Measurements from ENCODE around the gene ADRA2C.

ADRA2C gene

DNA sequence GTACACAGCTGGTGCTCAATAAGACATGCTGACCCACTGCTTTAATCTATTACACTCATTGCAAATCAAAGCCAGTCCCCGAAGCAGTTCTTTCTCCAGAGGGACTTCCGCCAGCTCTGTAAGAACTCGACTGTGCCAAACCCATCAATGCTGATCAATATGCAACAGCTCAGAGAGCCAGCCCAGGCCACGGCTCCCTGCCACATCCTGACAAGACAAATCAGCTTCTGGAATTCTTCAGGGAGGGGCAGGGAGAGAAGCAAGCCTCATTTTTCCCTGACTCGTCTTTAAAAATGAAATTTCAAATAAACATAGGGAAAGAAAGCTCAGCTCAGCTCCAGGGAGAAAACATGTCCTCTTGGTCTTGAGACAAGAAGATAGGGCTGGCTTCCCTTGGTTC is 5.3 kb upstream of the ADRA2C start:
- no peak for DNase-seq (ENCODE audit: low read depth)

DNA sequence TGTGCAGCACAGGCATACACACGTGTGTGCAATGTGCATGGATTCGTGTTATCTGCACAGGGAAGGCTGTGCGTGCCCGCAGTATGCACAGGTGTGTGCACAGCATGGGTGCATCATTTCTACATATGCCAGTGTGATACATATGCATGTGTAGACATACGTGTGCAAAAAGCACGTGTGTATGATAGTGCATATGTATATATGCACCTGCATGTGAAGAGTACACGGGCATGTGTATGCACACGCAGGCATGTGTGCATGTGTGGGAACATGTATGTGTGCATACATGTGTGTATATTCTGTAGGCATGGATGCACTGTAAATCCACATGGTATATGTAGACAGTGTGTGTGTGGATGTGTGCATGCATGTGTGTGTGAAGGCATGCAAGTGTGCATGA is 3.9 kb upstream of the ADRA2C start:
- DNase-seq (ENCODE audit: low read depth), result no peak

DNA sequence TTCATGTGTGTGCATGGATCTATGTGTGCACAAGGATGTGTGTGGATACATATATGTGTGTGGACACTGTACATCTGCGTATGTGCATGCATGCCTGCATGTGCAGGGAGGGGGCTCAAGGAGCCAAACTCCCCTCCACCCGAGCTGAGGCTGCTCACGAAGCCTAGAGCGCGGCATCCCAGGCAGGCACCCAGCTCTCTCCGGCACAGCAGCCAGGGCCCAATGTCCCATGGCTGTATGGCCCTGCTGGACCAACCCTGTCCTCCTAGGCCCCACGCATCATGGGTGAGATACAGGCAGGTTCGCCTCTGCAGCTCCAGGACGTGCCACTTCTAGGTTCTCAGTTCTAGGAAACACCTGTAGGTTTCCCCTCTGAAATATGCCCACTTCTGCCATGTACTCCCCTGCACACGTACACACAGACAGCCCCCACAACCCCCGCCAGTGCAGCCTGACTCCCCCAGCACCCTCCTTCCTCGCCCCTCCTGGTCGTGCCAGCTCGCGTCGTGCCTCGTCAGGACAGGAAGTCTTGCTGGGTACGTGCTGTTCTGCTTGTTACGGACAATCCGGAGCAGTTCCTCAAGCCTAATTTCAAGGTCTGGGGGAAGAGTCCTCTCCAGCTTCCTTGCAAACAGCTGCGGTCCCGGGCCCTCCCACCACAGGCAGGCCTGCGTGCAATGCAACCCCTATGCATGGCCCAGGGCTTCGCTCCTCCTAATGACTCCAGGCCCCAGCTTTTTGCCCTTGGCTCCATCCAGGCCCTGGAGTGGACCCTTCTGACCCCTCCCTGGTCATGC is 3.2 kb upstream of the ADRA2C start:
- no peak for DNase-seq (ENCODE audit: low read depth)

GRCh38 chr4:3765271-3766035 is 732 bp upstream of the ADRA2C start:
- no peak for DNase-seq (ENCODE audit: low read depth)

DNA sequence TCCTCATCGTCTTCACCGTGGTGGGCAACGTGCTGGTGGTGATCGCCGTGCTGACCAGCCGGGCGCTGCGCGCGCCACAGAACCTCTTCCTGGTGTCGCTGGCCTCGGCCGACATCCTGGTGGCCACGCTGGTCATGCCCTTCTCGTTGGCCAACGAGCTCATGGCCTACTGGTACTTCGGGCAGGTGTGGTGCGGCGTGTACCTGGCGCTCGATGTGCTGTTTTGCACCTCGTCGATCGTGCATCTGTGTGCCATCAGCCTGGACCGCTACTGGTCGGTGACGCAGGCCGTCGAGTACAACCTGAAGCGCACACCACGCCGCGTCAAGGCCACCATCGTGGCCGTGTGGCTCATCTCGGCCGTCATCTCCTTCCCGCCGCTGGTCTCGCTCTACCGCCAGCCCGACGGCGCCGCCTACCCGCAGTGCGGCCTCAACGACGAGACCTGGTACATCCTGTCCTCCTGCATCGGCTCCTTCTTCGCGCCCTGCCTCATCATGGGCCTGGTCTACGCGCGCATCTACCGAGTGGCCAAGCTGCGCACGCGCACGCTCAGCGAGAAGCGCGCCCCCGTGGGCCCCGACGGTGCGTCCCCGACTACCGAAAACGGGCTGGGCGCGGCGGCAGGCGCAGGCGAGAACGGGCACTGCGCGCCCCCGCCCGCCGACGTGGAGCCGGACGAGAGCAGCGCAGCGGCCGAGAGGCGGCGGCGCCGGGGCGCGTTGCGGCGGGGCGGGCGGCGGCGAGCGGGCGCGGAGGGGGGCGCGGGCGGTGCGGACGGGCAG is 792 bp downstream of the ADRA2C start:
- DNase-seq (ENCODE audit: low read depth), result no peak

DNA sequence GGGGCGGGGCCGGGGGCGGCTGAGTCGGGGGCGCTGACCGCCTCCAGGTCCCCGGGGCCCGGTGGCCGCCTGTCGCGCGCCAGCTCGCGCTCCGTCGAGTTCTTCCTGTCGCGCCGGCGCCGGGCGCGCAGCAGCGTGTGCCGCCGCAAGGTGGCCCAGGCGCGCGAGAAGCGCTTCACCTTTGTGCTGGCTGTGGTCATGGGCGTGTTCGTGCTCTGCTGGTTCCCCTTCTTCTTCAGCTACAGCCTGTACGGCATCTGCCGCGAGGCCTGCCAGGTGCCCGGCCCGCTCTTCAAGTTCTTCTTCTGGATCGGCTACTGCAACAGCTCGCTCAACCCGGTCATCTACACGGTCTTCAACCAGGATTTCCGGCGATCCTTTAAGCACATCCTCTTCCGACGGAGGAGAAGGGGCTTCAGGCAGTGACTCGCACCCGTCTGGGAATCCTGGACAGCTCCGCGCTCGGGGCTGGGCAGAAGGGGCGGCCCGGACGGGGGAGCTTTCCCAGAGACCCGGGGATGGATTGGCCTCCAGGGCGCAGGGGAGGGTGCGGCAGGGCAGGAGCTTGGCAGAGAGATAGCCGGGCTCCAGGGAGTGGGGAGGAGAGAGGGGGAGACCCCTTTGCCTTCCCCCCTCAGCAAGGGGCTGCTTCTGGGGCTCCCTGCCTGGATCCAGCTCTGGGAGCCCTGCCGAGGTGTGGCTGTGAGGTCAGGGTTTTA is 1.5 kb downstream of the ADRA2C start:
- no peak for DNase-seq (ENCODE audit: low read depth)

DNA sequence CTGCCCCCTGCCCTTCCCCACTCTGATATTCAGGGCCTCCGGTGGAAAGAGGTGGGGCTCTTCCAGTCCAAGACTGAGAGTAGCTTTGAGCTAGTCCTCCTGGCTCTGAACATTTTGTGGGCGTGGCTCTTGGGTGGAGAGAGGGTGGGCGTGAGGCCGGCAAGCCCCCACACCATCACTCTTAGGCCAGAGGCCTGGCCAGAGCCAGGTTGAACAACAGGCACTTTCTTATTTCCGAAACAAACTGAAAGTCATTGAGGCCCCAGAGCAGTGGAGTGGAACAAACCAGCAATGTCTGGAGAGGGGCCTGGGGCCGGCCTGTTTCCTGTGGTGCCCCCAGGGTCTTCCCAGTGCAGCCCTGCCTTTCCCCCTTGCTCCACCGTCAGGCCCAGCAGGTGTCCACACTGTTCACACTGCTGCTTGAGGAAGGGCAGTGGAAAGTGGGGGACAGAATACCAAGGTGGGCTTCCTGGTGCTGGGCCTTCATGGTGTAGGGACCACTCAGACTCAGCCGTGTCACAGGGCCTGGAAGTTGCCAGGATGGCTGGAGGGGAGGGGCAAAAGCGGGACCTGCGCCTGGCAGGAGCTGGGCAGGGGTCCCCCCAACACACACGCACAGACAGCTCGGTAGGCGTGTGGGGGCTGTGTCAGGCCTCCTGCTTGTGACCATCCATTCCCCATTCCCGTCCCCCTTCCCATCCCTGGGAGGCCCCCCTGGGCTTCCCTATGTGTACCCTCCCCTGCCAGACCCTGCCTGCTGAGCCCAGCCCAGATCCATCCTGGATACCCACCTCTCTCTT is 2.9 kb downstream of the ADRA2C start:
- no peak for DNase-seq (ENCODE audit: low read depth)

GRCh38 chr4:3769642-3770184 is 3.5 kb downstream of the ADRA2C start:
- no peak for DNase-seq (ENCODE audit: low read depth)

DNA sequence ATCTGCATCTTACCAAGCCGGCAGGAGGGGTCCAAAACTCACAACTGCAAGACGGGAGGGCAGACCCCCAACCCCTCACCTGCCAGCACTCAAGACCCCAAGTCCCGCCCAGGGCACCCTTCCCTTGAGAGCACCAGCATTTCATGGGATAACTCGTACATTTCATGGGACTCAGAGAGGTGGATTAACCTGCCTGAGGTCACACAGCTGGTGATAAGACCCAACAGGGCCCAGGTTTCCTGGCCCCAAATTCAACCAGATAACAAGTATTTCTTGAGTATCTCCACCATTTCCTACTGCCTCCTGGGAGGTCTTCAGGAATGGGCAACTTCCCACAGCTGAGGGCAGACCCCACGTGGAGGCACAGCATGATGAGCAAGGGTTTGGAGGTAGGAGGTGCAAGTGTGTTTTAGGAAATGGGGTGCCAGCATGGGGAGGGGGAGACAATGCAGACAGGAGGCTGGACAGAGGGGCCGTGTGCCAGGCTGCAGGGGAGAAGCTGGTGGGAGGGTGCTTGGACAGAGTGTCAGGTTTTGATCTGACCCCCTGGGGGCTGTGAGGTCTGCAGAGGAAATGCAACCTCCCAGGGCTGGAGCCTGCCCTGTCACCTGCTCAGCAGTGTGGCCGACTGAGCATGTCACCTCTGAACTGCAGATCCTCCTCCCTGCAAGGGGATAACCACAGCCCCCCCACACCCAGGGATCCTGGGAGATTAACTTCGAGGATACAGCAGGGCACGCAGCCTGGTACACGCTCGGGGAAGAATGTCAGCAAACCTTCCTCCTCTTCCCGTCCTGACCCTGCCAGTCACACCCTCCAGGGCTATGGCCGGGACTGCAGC is 4.4 kb downstream of the ADRA2C start:
- DNase-seq (ENCODE audit: low read depth), result no peak

DNA sequence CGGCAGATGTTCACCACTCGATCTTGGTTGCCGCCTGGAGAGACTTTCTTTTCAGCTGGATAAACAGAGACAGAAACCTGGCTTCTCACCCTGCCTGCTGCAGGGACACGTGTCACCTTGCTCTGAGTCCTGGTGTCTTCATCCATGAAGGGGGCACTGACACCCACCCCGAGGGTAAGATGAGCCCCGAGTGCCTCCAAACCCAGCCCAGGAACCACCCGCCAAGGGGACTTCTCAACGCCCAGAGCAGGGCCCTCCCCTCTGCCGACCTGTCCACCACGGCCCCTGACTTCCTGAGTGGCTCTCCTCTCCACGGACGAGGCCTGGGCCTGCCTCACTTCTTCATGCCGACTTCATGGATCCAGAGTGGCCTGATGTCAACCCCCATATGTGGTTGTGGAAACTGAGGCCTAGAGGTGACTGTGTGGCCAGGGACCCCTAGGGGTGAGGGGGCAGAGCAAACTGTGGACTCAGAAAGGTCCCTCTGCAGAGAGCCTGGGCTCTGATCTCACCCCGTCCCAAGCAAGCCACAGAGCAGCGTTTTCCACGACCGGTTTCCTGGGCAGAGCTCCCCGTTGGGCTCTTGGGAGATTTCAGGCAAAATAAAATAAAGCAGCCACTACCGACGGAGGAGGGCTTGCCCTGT is 5.1 kb downstream of the ADRA2C start:
- no peak for DNase-seq (ENCODE audit: low read depth)

DNA sequence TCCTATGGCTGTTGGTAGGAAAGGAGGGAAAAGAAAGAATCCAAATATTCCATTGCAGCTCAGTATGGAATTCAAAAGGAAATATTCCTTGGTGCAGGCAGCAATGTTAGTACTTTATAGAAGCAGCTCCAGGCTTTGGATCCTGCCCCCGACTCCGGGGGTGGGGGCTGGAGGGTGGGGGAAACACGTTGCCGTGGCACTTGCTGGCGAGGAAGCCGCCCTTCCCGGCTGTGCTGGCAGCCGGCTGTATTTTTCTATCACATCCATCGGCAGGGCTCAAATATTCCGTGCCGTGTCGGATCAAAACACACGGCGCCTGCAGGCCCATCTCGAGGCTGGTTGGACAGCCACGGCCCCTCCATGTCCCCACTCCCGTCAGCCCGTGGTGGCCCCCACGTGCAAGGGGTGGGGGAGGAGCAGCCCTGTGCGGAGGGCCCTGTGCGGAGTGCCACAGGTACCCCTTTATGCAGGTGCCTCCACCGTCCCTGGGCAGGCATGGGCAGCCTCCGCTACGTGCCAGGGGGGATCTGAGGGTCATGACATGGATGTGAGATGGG is 5.8 kb downstream of the ADRA2C start:
- DNase-seq (ENCODE audit: low read depth), result no peak

DNA sequence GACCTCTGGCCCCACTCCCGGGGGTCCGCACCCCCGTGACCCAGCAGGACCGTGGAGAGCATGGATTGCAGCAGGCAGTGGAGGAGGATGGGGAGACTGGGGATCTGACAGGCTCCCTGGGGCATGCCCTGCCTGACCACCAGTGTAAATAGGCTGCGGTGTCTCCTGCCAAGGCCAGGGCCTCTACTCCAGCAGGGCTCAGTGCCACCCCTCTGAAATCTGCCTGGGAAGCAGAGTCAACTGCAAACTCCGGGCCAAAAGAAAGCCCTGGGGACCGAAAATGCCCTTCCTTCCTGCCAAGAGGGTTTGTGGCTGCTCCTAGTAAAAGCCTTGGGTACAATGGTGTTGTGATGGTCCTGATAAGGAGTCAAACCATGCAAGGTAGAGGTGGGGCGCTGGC is 6.4 kb downstream of the ADRA2C start:
- no peak for DNase-seq (ENCODE audit: low read depth)

GRCh38 chr4:3773552-3774001 is 7.4 kb downstream of the ADRA2C start:
- no peak for DNase-seq (ENCODE audit: low read depth)

GRCh38 chr4:3774253-3774883 is 8.2 kb downstream of the ADRA2C start:
- DNase-seq (ENCODE audit: low read depth), result no peak

DNA sequence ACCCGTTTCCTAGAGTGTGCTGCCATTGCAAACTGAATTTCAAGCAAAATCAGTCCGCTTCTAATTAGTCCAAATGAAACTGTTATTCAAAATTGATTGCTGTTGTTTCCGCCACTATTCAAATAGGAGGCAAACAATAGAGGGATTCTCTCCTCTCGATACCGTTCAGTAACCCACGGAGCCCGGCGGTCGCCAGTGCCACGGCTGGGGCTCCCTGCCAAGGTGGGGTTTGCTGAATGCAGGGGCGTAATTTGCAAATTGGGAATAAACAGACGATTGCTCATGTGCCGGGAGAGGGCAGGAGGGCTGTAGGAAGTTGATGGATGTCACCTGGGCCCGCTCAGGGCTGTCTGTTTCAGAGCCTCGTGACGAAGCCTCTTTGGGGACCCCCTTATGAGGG is 8.8 kb downstream of the ADRA2C start:
- no peak for DNase-seq (ENCODE audit: low read depth)

DNA sequence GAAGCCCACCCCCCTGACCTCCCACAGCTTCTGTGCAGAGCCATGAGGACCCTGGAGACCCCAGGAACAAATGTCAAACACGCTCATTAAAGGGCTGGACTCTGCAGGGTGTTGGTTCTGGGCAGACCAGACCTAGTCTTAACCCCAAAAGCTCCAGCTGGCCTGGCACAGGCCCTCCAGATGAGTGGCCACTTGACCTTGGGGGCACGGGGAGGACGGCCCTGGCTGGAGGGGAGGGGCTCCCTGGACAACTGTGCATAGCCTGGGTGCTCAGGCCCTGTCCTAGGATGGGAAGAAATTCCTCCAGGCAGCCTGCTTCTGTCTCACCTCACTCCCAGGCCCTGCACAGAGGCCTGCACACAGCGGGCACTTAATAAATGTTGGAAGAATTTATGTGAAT is 9.4 kb downstream of the ADRA2C start:
- DNase-seq (ENCODE audit: low read depth), result no peak

- no peak for DNase-seq (ENCODE audit: low read depth)
Measured at GRCh38 chr4:3776166-3777032, 10.2 kb downstream of the ADRA2C start.

- DNase-seq (ENCODE audit: low read depth), result no peak
Measured at GRCh38 chr4:3777033-3777390, 10.8 kb downstream of the ADRA2C start.

All from activated gamma-delta T cell treated with anti-CD3 and anti-CD28 coated beads, Interleukin-2, amount 50 U/mL, for 16 hours (primary cell).